GM12873 (cell line): Measurements from ENCODE around the gene THOC5.

Source experiments
- CTCF ChIP-seq: IDR thresholded peaks from 2 replicates; pipeline ENCODE4 v1.5.1; 2012; ENCODE audit warnings: low read depth, mild to moderate bottlenecking, moderate library complexity, low read length, control low read depth; ENCODE audit not compliant: insufficient read depth; ENCODE audit errors: missing control alignments

Gene THOC5

DNA sequence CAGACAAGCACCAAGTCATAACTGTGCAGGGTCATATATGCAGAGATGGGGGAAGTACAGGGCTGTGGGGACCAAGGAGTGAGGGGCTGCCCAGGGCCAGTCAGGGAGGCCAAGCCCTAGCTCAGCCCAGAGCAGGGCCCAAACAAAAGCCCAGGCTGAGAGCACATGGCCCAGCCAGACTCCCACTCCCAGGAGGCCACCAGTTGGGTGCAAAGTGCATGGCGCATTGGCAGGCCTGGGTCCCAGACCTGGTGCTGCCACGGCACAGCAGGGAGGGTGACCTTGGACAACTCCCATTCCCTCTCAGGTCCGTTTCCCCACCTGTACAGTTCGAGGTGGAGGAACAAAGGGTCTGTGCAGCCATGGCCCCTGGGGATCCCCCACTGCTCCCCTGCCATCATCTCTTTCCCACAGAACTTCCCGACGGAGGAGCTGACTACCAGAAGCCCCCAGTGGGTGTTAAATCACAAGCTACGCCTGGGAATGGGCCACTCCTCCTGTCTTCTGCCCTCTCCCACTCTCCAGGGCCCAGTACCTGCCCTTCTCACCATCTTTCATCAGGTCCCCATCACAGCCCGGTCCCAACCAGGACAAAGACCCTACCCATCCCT lies 26.7 kb upstream of the THOC5 start:
- TF ChIP-seq CTCF: no peak

DNA sequence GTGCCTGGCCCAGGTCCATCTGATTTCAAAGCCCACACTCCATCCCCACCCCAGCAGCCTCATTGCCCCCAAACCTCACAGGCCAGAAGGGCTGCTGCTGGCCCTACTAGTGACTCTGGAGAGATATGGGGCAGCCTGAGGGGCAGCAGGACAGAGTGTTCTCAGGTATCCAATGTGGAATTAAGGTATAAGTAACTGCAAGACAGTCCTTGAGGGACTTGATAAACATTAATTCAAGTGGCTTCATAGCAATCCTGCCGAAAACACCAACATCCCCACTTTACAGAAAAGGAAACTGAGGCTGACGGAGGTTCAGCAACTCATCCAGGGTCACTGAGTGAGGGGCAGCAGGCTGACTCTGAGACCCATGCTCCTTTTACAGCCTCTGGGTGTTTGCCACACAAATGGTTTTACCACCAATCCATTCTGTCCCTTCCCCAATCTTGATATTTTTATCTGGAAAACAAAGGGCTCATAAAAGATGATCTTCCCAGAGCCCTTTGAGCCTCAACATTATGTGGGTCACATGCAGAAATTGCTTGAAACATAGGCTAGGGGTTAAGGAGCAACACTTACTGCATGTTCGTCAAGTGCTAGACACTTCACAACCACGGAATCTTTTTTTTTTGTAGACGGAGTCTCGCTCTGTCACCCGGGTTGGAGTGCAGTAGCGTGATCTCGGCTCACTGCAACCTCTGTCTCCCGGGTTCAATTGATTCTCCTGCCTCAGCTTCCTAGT lies 25.1 kb upstream of the THOC5 start:
- no peak for TF ChIP-seq CTCF

- no peak for TF ChIP-seq CTCF
Measured at GRCh38 chr22:29574762-29575450, 21.3 kb upstream of the THOC5 start.

DNA sequence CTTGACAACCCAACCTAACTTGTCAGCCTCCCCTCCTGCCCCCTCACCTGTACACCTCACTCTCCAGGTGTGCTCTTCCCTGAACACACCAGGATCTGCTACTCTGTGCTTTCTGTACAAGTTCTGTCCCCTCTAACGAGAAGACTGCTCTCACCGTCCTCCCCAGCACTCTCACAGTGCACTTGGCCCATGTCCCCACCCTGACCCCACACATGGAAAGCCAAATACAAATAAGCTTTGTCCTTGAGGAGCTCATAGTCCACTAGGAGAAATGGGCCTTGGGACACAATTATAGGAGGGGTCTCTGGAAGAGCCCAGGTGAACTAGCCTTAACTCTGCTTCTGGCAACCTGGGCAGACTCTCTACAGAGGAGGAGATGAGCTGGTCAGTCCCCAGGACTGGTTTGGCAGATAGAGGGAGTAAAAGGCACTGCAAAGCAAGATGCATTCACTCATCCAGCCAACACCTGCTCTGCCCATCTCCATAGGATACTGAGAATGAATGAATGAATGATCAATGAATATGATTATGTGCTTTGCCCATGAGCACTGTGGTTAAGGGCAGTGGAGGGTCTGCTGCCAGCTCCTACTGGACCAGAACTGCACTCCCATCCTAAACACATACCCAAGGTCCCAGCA lies 17.5 kb upstream of the THOC5 start:
- TF ChIP-seq CTCF: no peak

- TF ChIP-seq CTCF: no peak
Measured at GRCh38 chr22:29570456-29570855, 16.9 kb upstream of the THOC5 start.

- no peak for TF ChIP-seq CTCF
Measured at GRCh38 chr22:29569011-29569678, 15.6 kb upstream of the THOC5 start.
